IPS-NIHi11 (cell line): ENCODE data around the gene TACC2.

ENCODE experiments used
- DNase-seq: peaks from one replicate; pipeline ENCODE4 v3.0.0; 2012; ENCODE audit warnings: mixed read lengths, low spot score

The TACC2 gene

GRCh38 chr10:122294511-122295450 lies 305.8 kb downstream of the TACC2 start:
- DNase-seq: no peak

- no peak for DNase-seq
Measured at GRCh38 chr10:122295451-122295809, 306.5 kb downstream of the TACC2 start.

GRCh38 chr10:122296363-122297120 lies 307.6 kb downstream of the TACC2 start:
- no peak for DNase-seq

GRCh38 chr10:122297583-122297982 lies 308.6 kb downstream of the TACC2 start:
- no peak for DNase-seq

GRCh38 chr10:122298206-122298597 lies 309.2 kb downstream of the TACC2 start:
- DNase-seq: no peak

GRCh38 chr10:122298598-122299301 lies 309.8 kb downstream of the TACC2 start:
- peak; percentile 88 for DNase-seq

GRCh38 chr10:122299423-122300075 lies 310.6 kb downstream of the TACC2 start:
- no peak for DNase-seq

GRCh38 chr10:122301055-122301810 lies 312.3 kb downstream of the TACC2 start:
- DNase-seq: no peak

GRCh38 chr10:122301811-122302115 lies 312.8 kb downstream of the TACC2 start:
- no peak for DNase-seq

- DNase-seq: no peak
Measured at GRCh38 chr10:122302315-122302714, 313.4 kb downstream of the TACC2 start.

- no peak for DNase-seq
Measured at GRCh38 chr10:122303271-122304053, 314.5 kb downstream of the TACC2 start.
